ENCODE data around the gene HOTAIR.

HOTAIR gene

DNA sequence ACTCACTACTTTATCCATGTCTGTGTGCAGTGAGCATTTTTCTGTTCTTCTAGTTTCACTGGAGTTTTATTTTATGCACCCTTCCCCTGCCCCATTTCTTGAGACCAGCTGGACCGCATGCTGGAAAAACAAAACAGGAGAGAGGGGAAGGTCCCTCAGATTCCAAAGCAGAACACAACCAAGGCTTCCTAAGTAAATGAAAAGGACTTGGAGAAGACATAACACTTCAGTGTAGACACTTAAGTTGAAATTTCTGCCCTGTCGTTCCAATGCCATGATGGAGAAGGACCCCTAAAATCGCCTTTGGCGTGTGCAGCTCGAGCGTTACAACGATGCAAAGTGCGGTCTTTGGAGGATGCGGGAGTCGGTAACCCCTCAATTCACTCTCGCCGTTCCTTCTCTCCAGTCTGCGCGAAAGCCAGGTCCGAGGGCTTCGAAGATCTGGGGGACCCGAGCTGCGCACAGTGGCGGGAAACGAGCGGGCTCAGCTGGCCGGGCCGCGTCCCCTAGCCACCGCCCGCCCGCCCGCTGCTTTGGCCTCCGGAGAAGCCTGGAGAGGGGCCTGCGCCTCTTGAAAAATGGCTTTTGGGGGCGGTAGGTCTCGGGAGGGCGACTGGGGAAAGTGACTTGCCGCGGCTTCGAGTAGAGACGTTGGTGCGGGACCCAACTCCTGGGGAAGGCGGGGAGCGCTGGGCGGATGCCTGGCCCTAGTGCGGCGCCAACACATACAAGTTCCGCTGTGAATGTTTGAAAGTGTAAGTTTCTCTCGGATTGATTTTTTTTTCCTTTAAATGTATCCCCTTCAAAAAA, 47.3 kb downstream of the HOTAIR start:
- no peak for DNase-seq (ENCODE audit: low spot score)

DNA sequence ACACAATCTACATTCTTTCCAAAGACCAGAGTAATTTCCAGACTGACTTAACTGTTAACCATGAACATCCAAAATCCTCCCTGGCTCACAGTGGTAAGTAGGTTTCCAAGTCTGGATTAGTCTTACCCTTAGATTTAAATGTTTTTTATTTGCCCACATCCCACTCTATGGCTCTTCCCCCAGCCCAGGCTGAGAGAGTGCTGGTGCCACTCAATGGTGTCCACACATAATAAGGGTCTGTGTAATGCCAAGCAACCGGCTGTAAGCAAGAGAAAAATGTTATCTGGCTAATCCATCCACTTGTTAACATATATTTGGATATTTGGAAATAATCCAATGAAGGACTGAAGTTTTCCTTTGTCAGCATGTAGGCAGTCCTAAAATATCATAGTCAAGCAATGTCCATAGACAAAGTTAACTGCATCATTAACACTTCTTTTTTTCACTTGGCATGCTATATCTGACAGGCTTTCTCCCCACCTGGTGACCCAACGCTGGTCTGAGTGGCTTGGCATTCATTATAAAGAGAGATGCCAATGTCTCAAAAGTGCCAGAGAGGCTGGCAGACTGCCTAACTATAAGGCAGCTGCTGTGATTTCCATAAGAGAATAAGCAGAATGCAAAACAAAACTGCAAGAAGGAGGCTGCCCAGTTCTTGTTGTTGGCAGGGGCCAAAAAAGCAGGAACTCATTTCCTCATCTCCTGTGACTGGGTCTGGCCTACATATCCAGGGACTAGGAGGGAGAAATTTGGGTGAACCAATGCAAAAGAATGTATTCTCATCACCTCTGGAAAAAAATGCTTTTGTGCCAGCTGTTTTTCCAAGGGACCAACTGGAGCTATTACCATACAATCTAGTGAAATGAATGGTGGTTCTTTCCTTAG, 50.0 kb downstream of the HOTAIR start:
- DNase-seq (ENCODE audit: low spot score): no peak

DNA sequence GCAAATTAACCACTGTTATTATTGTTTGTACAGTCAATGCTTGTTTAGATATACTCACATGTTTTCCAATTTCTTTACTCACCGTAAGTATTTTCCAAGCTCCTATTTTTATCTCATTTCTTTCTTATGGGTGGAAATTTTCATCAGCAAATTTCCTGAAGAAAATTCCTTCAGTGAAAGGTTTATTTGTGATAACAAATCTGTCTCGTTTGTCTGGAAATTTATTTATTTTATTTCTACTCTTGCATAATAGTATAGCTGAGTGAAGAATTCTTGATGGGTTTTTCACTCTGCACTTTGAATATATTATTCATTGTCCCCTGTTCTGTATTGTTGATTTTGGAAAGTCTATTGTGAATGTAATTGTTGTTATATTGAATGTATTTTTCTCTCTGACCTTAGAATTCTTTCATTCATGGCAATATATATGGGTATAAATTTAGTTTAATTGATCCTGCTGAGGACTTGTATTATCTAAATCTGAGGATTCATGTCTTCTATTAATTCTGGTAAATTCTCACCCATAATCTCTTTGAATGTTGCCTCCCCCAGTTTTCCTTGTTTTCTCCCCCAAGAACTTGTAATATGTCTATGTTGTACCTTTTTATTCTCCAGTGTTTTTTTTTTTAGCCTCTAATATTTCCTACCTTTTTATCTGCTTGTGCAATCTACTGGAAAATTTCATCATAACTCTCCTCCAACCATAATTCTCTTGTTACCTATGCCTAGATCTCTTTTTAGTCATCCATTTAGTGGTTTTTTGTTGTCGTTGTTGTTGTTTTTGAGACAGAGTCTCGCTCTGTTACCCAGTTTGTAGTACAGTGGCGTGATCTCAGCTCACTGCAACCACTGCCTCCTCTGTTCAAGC, 57.7 kb downstream of the HOTAIR start:
- DNase-seq (ENCODE audit: low spot score): no peak

Measured in ecto neural progenitor cell (in vitro differentiated cells).